ENCODE measurements around the gene ANXA2R.
"Not testable (repeated sequence)": the region's sequence is repeated elsewhere in the genome, so short reads cannot be mapped to it uniquely, and the experiment has no call there.

DNA sequence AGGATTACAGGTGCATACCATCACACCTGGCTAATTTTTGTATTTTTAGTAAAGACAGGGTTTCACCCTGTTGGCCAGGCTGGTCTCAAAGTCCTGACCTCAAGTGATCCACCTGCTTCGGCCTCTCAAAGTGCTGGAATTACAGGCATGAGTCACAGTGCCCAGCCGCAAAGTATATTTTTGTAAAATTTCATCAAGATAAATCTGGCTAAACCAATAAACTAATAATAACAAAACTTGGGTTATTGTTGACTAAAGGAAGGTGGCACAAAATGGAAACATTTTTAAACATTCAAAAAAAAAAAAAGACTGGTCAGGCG lies 29.2 kb upstream of the ANXA2R start:
- TF ChIP-seq, protein P1, sequence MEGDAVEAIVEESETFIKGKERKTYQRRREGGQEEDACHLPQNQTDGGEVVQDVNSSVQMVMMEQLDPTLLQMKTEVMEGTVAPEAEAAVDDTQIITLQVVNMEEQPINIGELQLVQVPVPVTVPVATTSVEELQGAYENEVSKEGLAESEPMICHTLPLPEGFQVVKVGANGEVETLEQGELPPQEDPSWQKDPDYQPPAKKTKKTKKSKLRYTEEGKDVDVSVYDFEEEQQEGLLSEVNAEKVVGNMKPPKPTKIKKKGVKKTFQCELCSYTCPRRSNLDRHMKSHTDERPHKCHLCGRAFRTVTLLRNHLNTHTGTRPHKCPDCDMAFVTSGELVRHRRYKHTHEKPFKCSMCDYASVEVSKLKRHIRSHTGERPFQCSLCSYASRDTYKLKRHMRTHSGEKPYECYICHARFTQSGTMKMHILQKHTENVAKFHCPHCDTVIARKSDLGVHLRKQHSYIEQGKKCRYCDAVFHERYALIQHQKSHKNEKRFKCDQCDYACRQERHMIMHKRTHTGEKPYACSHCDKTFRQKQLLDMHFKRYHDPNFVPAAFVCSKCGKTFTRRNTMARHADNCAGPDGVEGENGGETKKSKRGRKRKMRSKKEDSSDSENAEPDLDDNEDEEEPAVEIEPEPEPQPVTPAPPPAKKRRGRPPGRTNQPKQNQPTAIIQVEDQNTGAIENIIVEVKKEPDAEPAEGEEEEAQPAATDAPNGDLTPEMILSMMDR (IDR thresholded peaks at IDR 0.05) = not testable (repeated sequence)
- not testable (repeated sequence) for TF ChIP-seq EZH2 (IDR thresholded peaks at IDR 0.05; ENCODE audit: borderline replicate concordance, insufficient read depth, low read depth, low read length, poor library complexity, severe bottlenecking)
